DND-41 (cell line): ENCODE results near the gene MPP2.

Source experiments
- ATAC-seq: fragments of 200-7000 bp; cut with Tn5 transposase; 3 replicates; pipeline ENCODE4 v1.9.1; 2021; ENCODE audit warnings: low read depth; ENCODE audit not compliant: insufficient read depth
- DNase-seq: peaks from one replicate; pipeline ENCODE4 v3.0.0-alpha.2; 2020
- H2AFZ ChIP-seq: 2 replicates; pipeline ENCODE4 v1.6.0; 2012; ENCODE audit warnings: low read depth, low read length
- H3K27ac ChIP-seq: 2 replicates; pipeline ENCODE4 v1.5.1; 2012; ENCODE audit warnings: low read length, inconsistent platforms
- H3K27me3 ChIP-seq: fragments of 200-600 bp; sonication (generic); 2 replicates; pipeline ENCODE4 v1.6.0; 2012; ENCODE audit warnings: low read length, mild to moderate bottlenecking, inconsistent platforms; ENCODE audit not compliant: insufficient read depth, poor library complexity
- H3K36me3 ChIP-seq: 2 replicates; pipeline ENCODE4 v1.5.1; 2012; ENCODE audit warnings: low read length, inconsistent platforms; ENCODE audit not compliant: insufficient read depth
- H3K4me1 ChIP-seq: 2 replicates; pipeline ENCODE4 v1.5.1; 2012; ENCODE audit warnings: mild to moderate bottlenecking, low read length; ENCODE audit not compliant: insufficient read depth
- H3K4me2 ChIP-seq: 2 replicates; pipeline ENCODE4 v1.6.0; 2012; ENCODE audit warnings: mild to moderate bottlenecking, moderate library complexity, low read length, inconsistent platforms; ENCODE audit not compliant: insufficient read depth
- H3K4me3 ChIP-seq, 2 experiments: fragments of 200-600 bp in 1 of 2; shearing (Covaris generic) in 1 of 2; 2 replicates each; pipeline ENCODE4 v1.5.1; 2012 to 2016; ENCODE audit warnings: inconsistent platforms in 2 of 2, low read length in 2 of 2, mild to moderate bottlenecking in 2 of 2, low read depth in 1 of 2, moderate library complexity in 1 of 2
- H3K79me2 ChIP-seq: 2 replicates; pipeline ENCODE4 v1.6.0; 2012; ENCODE audit warnings: low read length, inconsistent platforms; ENCODE audit not compliant: insufficient read depth
- H3K9ac ChIP-seq: 2 replicates; pipeline ENCODE4 v1.6.0; 2012; ENCODE audit warnings: low read depth, mild to moderate bottlenecking, inconsistent platforms, low read length, moderate library complexity
- H3K9me3 ChIP-seq: 2 replicates; pipeline ENCODE4 v1.5.1; 2012; ENCODE audit warnings: low read length, moderate library complexity, mild to moderate bottlenecking, inconsistent platforms; ENCODE audit not compliant: insufficient read depth, severe bottlenecking
- H4K20me1 ChIP-seq: 2 replicates; pipeline ENCODE4 v1.6.0; 2012; ENCODE audit warnings: low read length; ENCODE audit not compliant: insufficient read depth
- EZH2 ChIP-seq: IDR thresholded peaks from 3 replicates; pipeline ENCODE4 v1.6.1; 2012; ENCODE audit warnings: borderline replicate concordance, low read depth, mild to moderate bottlenecking, moderate library complexity, low read length, inconsistent platforms; ENCODE audit not compliant: severe bottlenecking
- TF ChIP-seq, protein P1 (sequence below): IDR thresholded peaks from 2 replicates; pipeline ENCODE4 v1.5.1; 2012; ENCODE audit warnings: borderline replicate concordance, low read length, moderate library complexity, mild to moderate bottlenecking; ENCODE audit not compliant: poor library complexity, severe bottlenecking; ENCODE audit errors: extremely low read depth

The MPP2 gene

DNA sequence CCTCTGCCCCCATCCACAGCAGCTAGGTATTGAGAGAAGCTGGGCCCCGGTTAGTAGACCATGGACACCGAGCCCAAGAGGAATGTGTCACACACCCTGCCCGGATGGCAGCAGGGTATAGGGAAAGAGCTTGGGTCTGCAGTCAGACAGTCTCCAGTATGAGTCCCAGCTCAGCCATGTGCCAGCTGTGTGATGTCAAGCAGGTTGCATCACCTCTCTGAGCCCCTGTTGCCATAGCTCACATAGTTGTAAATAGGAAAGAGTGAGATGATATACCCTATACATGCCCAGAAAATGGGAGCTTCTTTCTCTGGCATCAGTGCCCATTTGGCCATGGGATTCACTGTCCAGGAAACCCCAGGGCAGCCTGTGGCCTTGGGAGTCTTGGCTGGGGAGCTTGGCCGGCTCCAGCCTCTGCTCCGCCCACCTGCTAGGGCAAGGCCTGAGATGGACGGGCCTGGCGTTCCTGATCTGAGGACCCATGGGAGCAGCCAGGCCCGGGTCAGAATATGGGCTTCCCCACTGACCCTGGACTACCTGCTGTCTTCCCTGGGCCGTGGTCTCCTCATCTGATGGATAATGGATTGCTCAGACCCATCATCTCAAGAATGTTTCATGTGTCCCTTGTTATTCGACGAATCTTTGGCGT lies 47.1 kb downstream of the MPP2 start:
- ATAC-seq (no peak), DNase-seq (no peak)
- no peak overlapping the region for H3K4me3 ChIP-seq
- H3K36me3 ChIP-seq, result no peaks in the 10 kb centered on the region
- no peak overlapping the region for H3K4me2 ChIP-seq
- H3K79me2 ChIP-seq, result no peaks in the 10 kb centered on the region
- H3K9ac ChIP-seq, result no peak overlapping the region
- H2AFZ ChIP-seq, result no peak overlapping the region
- no peak overlapping the region for H3K27ac ChIP-seq
- no peaks in the 10 kb centered on the region for H4K20me1 ChIP-seq
- TF ChIP-seq, protein P1, sequence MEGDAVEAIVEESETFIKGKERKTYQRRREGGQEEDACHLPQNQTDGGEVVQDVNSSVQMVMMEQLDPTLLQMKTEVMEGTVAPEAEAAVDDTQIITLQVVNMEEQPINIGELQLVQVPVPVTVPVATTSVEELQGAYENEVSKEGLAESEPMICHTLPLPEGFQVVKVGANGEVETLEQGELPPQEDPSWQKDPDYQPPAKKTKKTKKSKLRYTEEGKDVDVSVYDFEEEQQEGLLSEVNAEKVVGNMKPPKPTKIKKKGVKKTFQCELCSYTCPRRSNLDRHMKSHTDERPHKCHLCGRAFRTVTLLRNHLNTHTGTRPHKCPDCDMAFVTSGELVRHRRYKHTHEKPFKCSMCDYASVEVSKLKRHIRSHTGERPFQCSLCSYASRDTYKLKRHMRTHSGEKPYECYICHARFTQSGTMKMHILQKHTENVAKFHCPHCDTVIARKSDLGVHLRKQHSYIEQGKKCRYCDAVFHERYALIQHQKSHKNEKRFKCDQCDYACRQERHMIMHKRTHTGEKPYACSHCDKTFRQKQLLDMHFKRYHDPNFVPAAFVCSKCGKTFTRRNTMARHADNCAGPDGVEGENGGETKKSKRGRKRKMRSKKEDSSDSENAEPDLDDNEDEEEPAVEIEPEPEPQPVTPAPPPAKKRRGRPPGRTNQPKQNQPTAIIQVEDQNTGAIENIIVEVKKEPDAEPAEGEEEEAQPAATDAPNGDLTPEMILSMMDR, result no peak
- no peaks in the 10 kb centered on the region for H3K9me3 ChIP-seq
- H3K27me3 ChIP-seq, result peaks cover 25% of the 10 kb centered on the region
- H3K4me1 ChIP-seq, result no peaks in the 10 kb centered on the region

- no peak overlapping the region for H3K4me3 ChIP-seq
- H3K27me3 ChIP-seq, result peaks cover 22% of the 10 kb centered on the region
- no peak overlapping the region for H3K9ac ChIP-seq
- H3K4me2 ChIP-seq, result no peak overlapping the region
- no peaks in the 10 kb centered on the region for H3K4me1 ChIP-seq
- no peaks in the 10 kb centered on the region for H3K9me3 ChIP-seq
- no peak for ATAC-seq
- no peak overlapping the region for H2AFZ ChIP-seq
- no peaks in the 10 kb centered on the region for H4K20me1 ChIP-seq
- DNase-seq, result no peak
- no peak for TF ChIP-seq EZH2
- TF ChIP-seq, protein P1, result no peak
- H3K79me2 ChIP-seq, result no peaks in the 10 kb centered on the region
- no peaks in the 10 kb centered on the region for H3K36me3 ChIP-seq
- no peak overlapping the region for H3K27ac ChIP-seq
Measured at GRCh38 chr17:43857957-43858600, 49.3 kb downstream of the MPP2 start.

DNA sequence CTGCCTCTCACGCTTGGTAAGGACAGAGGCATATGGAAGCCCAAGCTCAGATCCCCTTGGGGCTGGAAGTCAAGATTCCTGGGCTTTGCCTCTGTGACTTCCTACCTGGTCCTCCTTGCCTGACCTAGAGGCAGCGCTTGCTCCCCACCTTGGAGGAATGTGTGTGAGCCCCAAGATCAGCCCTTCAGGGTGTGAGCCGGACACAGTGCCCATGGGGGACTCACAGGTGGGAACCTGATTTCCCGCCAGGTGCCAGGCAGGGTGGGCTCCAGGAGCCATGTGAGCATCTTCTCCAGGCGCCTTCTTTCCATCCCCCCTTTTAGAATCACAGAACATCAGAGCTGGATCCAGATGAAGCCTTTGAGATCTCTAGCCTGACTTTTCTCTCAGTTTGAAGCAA lies 50.2 kb downstream of the MPP2 start:
- H3K9ac ChIP-seq, result no peak overlapping the region
- no peaks in the 10 kb centered on the region for H3K9me3 ChIP-seq
- no peaks in the 10 kb centered on the region for H3K79me2 ChIP-seq
- H3K27ac ChIP-seq, result no peak overlapping the region
- peaks cover 27% of the 10 kb centered on the region for H3K27me3 ChIP-seq
- no peak for ATAC-seq
- no peak overlapping the region for H3K4me2 ChIP-seq
- no peaks in the 10 kb centered on the region for H3K4me1 ChIP-seq
- no peak for DNase-seq
- no peaks in the 10 kb centered on the region for H3K36me3 ChIP-seq
- H2AFZ ChIP-seq, result no peak overlapping the region
- H3K4me3 ChIP-seq, result no peak overlapping the region
- no peak for TF ChIP-seq EZH2
- TF ChIP-seq, protein P1, result no peak
- no peaks in the 10 kb centered on the region for H4K20me1 ChIP-seq
